Heart left ventricle (tissue), 13 donors: Measurements from ENCODE around the gene CLTB.
A peak's percentile ranks its signal among the peaks of the same experiment; 100 is the strongest.

Experiments
- CTCF ChIP-seq, 12 donors: fragments of 200-600 bp; sonication (generic) in 4 of 12; IDR thresholded peaks; one replicate each; pipeline versions ENCODE4 v1.5.0 to v1.8.0; 2018 to 2022; ENCODE audit warnings: antibody characterized with exemption in 12 of 12, mild to moderate bottlenecking in 5 of 12
- POLR2A ChIP-seq, 2 donors: fragments of 450-650 bp; IDR thresholded peaks; one replicate each; pipeline ENCODE4 v1.6.1; 2017; ENCODE audit warnings: antibody characterized with exemption in 2 of 2, mild to moderate bottlenecking in 2 of 2, moderate library complexity in 2 of 2
- donor health status: ischemic (EF 13 %, LVEDD 7.1; RV severe dilation, severe dysfunction).
- donor health status: DM: no; HTN: yes; CAD: no.
- donor health status: DM: no; HTN: no; CAD: no.
- donor health status: ischemic (EF 25% LVEDD 6.9; RV normal size, moderate dysfunction).
- donor health status: ischemic (EF 25% LVEDD 5.7; RV mildly dilated, moderate dysfunction).
- donor health status: ischemic (EF 35%, LVEDD 5.7; RV mildly dilated, moderate dysfunction).
- donor health status: nonischemic (EF 11% LVEDD 7.7; RV severe dilation, severe dysfunction).
- donor health status: DM: yes; HTN: yes; CAD: no.
- donor health status: PGD.
- donor health status: ischemic (EF 29% LVEDD 5.4; RV normal size, mild dysfunction).
- donor health status: nonischemic (EF 23%, LVEDD 6.1; RV moderate dilation, normal function).

- no peak for TF ChIP-seq CTCF (IDR thresholded peaks at IDR 0.05)
- TF ChIP-seq POLR2A (IDR thresholded peaks at IDR 0.05), result peak; percentile 56 to 73
These were observed 26.9 kb downstream of the CLTB start for GRCh38 chr5:176389135-176390123.
